Activated naive CD8-positive, alpha-beta T cell treated with anti-CD3 and anti-CD28 coated beads, Interleukin-2, amount 10 ng/mL, durations not matched to agents 7 days and 5 days (primary cell): Measurements from ENCODE around the gene WDR45B. TPM values are rescaled to one million over a fixed set of nuclear protein-coding genes. Genes with fewer than 3 reads are reported as not detected.
"Not testable (repeated sequence)": the region's sequence is repeated elsewhere in the genome, so short reads cannot be mapped to it uniquely, and the experiment has no call there.

Experiments used
- ATAC-seq: fragments of 150-1000 bp; cut with Tn5 transposase; one replicate; pipeline ENCODE4 v1.10.0; 2021; ENCODE audit warnings: low read depth, moderate library complexity
- POLR2A ChIA-PET: fragments of 350-600 bp; sonication (Branson Sonifier 250); formaldehyde crosslinking; loops from one replicate; lab custom pipeline; 2021; ENCODE audit warnings: antibody characterized with exemption; lab: Charles Lee
- DNase-seq: peaks from one replicate; pipeline ENCODE4 v3.0.0; 2021
- H3K27ac Mint-ChIP-seq: one replicate; pipeline ENCODE4 v1.8.0; 2022; ENCODE audit warnings: mild to moderate bottlenecking, mixed read lengths
- H3K27me3 Mint-ChIP-seq: one replicate; pipeline ENCODE4 v1.8.0; 2022; ENCODE audit warnings: mild to moderate bottlenecking, moderate library complexity, mixed read lengths
- H3K36me3 Mint-ChIP-seq: one replicate; pipeline ENCODE4 v1.8.0; 2021; ENCODE audit warnings: mild to moderate bottlenecking, mixed read lengths
- H3K4me1 Mint-ChIP-seq: one replicate; pipeline ENCODE4 v1.8.0; 2021; ENCODE audit warnings: mixed read lengths
- H3K4me3 Mint-ChIP-seq: one replicate; pipeline ENCODE4 v1.8.0; 2022; ENCODE audit warnings: mild to moderate bottlenecking, moderate library complexity, mixed read lengths
- H3K9me3 Mint-ChIP-seq: one replicate; pipeline ENCODE4 v1.8.0; 2021; ENCODE audit warnings: mixed read lengths
- total RNA-seq, 2 experiments: library from RNA; stranded (reverse); gene quantifications; one replicate each; pipeline ENCODE4 v1.2.3, GENCODE V29; 2021

WDR45B gene
- total RNA-seq, 2 experiments from 2014 or later: 56.9 to 61.5 TPM

DNA sequence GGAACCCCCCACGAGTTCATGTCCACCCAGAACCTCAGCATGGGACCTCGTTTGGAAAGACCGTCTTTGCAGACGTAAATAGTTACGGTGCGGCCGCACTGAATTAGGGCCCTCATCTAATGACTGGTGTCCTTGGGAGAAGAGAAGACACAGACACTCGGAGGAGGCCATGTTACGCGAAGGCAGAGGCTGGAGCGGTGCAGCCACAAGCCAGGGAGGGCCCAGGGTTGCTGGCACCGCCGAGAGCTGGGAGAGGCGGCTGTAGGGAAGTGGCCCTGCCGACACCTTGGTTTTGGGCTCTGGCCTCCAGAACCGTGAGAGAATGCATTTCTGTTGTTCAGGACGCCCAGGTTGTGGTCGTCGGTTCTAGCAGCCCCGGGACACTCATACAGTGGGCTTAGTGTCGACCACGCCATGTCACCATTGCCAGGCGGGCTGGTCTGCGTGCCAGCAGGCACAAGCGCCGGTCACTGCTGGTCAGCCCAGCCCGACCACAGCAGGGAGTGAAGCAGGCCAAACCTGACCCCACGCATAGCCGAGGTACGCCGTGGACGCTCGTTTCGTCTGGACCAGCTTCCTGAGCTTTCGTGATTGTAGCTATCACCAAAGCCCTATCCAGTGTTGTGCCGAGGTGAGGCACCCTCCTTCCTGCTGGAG is 10.7 kb upstream of the WDR45B start:
- H3K27ac Mint-ChIP-seq: no peak overlapping the region
- H3K4me3 Mint-ChIP-seq: no peak overlapping the region
- ATAC-seq: no peak
- H3K36me3 Mint-ChIP-seq: no peaks in the 10 kb centered on the region
- H3K4me1 Mint-ChIP-seq: no peaks in the 10 kb centered on the region
- H3K27me3 Mint-ChIP-seq: no peaks in the 10 kb centered on the region
- DNase-seq: no peak
- POLR2A ChIA-PET: no interaction called here
- no peaks in the 10 kb centered on the region for H3K9me3 Mint-ChIP-seq

DNA sequence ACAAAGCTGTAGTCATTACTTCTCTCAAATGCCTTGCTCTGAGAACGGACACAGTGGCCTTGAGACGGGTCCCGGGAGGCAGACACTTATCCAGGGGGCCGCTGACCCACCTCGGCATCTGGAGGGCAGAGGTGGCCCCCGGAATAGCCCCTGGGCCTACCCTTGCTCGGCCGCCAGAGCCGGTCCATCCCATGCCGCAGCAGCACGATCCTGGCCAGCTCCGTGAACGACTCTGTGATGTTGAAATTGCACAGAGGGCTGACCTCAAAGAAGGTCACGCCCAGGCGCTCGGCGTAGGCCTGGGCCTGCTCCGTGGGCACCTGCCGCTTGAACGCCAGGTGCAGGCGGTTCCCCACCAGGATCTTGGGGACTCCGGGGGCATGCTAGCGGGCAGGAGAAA is 10.1 kb upstream of the WDR45B start:
- H3K9me3 Mint-ChIP-seq: no peaks in the 10 kb centered on the region

DNA sequence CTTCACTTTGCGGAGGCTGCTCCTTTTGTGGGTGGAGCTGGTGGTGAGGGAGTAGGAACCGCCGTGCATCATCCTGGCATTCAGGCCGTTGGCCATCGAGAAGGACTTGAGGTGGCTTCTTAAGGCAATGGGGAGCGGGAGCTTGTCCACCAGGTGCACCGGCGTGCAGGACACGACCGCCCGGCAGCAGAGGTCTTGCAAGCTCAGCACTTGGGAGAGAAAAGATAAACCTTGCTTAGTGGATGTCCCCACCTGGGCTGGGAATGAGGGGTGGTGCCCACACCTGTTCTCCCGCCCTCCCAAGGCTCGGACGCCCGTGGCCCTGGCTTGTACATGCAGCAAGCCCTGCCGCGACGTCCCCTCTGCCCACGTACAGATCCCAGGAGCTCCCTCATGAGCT is 9.7 kb upstream of the WDR45B start:
- Mint-ChIP-seq H3K9me3 (no peaks in the 10 kb centered on the region), H3K27ac (no peak overlapping the region), H3K36me3 (no peaks in the 10 kb centered on the region), H3K4me1 (no peaks in the 10 kb centered on the region), H3K27me3 (no peaks in the 10 kb centered on the region), H3K4me3 (no peak overlapping the region)
- ATAC-seq: no peak
- POLR2A ChIA-PET: no interaction called here
- no peak for DNase-seq

More for the DNA sequence above, 10.1 kb upstream of the WDR45B start:
- DNase-seq: no peak
- no peak overlapping the region for H3K4me3 Mint-ChIP-seq
- no peak for ATAC-seq
- H3K27ac Mint-ChIP-seq: no peak overlapping the region
- no peaks in the 10 kb centered on the region for H3K36me3 Mint-ChIP-seq
- H3K27me3 Mint-ChIP-seq: no peaks in the 10 kb centered on the region
- H3K4me1 Mint-ChIP-seq: no peaks in the 10 kb centered on the region
- POLR2A ChIA-PET: no interaction called here

DNA sequence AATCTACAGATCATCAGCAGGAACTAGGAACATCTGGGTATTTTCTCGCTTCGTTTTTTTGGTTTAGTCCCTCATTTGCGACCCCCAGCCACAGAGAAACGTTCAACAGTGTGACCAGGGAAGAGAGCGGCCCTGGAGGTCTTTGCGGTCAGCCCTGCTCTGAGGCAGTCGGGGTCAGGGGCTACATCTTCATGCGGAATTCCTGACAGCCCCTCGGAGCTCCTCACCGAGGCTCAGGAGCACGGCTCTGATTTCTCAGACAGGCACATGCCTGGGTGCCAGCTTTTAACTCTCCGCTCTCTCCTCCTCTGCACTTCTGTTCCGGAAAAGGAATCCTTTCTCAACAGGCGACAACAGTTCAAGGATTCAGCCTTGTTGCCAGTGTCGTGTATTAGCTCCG is 8.0 kb upstream of the WDR45B start:
- ATAC-seq: no peak
- no peak overlapping the region for H3K27ac Mint-ChIP-seq
- POLR2A ChIA-PET: no interaction called here
- no peaks in the 10 kb centered on the region for H3K9me3 Mint-ChIP-seq
- H3K4me3 Mint-ChIP-seq: no peak overlapping the region
- DNase-seq: no peak
- no peaks in the 10 kb centered on the region for H3K27me3 Mint-ChIP-seq
- H3K4me1 Mint-ChIP-seq: no peaks in the 10 kb centered on the region
- no peaks in the 10 kb centered on the region for H3K36me3 Mint-ChIP-seq

DNA sequence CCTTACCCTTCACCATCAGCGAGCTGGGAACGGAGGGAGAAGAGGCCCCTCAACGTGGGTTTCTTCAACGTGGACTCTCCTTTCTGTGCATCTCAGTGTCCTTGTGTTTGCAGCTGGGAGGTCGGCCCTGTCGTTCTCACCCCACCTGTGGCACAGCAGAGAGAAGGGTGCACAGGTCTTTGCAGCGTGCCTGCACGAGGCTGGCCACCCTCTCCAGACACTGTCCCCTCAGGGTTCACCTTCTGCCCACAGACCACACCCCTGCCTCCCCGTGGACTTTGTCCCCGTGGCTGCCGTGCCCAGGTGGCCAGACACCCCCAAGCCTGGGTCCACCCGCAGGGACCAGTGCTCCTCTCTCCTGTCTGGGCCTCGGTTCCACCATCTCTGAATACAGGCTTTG is 7.3 kb upstream of the WDR45B start:
- POLR2A ChIA-PET: interaction anchor here (1.0 kb wide), 1 partner anchor 19 kb away, joined by 3 read pairs; no protein-coding TSS in a partner anchor
- Mint-ChIP-seq H3K27me3 (no peaks in the 10 kb centered on the region), H3K36me3 (no peaks in the 10 kb centered on the region), H3K9me3 (no peaks in the 10 kb centered on the region), H3K4me3 (no peak overlapping the region), H3K4me1 (no peaks in the 10 kb centered on the region), H3K27ac (no peak overlapping the region)
- DNase-seq (no peak), ATAC-seq (no peak)

DNA sequence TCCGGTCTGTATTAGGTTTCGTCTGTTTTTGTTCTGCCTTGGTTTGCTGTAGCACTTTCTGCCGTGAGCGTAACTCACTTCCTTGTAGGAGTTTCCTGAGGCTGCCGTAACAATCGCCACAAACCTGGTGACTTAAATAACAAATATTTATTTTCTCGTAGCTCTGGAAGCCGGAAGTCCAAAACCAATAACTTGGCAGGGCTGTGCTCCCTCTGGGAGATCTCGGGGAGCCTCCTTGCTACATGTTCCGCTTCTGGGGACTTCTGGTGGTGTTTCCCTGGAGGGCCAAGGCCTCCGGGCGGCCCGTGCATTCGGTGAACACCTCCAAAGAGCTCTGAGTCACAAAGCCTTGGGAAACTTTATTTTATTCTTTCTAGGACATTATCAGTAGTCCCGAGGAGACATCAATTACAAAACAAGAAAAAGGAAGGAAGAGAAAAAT is 6.8 kb upstream of the WDR45B start:
- DNase-seq (no peak), ATAC-seq (no peak)
- no peaks in the 10 kb centered on the region for H3K27me3 Mint-ChIP-seq
- no peaks in the 10 kb centered on the region for H3K9me3 Mint-ChIP-seq
- POLR2A ChIA-PET: interaction anchor here (1.0 kb wide), 1 partner anchor 19 kb away, joined by 3 read pairs; no protein-coding TSS in a partner anchor
- no peaks in the 10 kb centered on the region for H3K36me3 Mint-ChIP-seq
- H3K4me1 Mint-ChIP-seq: no peaks in the 10 kb centered on the region
- H3K27ac Mint-ChIP-seq: no peak overlapping the region
- no peak overlapping the region for H3K4me3 Mint-ChIP-seq

DNA sequence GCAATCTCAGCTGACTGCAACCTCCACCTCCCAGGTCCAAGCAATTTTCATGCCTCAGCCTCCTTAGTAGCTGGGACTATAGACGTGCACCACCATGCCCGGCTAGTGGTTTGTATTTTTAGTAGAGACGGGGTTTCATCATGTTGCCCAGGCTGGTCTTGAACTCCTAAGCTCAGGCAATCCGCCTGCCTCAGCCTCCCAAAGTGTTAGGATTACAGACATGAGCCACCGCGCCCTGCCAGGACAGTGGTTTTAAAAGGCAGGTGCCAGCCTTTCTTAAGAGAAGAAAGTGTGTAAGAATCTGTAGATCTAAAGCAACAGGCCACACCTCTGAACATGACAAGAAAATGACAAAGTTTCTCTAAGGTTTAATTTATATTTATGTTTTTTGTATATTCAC is 6.4 kb upstream of the WDR45B start:
- POLR2A ChIA-PET: interaction anchor here (1.0 kb wide), 1 partner anchor 18 kb away, joined by 3 read pairs; no protein-coding TSS in a partner anchor
- not testable (repeated sequence) for H3K4me1 Mint-ChIP-seq

DNA sequence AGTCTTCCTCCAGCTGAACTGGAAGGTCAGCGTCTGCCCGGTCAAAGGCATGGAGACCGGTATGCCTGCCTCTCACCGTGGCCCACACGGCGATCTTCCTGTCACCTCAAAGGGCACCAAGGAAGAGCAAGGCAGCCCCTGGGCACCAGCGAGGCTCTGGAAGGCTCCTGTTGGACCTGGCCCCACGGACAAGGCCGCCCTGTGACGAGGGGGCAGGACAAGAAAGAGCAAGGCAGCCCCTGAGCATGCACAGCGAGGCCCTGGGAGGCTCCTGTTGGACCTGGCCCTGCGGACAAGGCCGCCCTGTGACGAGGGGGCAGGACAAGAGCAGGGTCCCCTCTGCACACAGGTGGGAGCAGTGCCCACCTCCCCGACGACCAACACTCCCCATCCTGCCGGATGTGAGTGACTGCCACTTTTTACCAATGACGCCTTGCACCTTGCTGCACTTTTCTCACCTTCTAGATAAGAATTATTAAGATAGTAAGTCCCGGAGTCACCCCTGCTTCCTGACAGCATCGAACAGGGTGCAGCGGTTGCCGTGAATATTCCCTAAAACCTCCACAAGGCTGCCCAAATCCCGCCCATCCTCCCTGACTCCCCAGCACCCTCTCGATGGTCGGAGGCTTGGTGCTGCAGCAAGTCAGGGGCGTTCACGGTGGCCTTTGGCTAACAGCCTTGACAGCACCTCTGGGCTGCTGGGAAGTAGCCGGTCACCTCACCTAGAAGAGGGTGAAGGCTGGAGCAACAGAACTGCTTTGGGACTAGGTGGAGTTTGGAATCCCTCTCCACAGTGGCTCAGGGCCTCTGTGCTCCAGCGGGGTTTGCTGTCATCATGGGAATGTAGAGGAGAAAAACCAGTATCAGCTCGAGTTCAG is 5.6 kb upstream of the WDR45B start:
- POLR2A ChIA-PET: no interaction called here
- ATAC-seq (no peak), DNase-seq (no peak)

More for the DNA sequence above, 6.4 kb upstream of the WDR45B start:
- not testable (repeated sequence) for DNase-seq, H3K36me3 Mint-ChIP-seq, H3K27me3 Mint-ChIP-seq, H3K9me3 Mint-ChIP-seq, H3K27ac Mint-ChIP-seq, ATAC-seq, H3K4me3 Mint-ChIP-seq

DNA sequence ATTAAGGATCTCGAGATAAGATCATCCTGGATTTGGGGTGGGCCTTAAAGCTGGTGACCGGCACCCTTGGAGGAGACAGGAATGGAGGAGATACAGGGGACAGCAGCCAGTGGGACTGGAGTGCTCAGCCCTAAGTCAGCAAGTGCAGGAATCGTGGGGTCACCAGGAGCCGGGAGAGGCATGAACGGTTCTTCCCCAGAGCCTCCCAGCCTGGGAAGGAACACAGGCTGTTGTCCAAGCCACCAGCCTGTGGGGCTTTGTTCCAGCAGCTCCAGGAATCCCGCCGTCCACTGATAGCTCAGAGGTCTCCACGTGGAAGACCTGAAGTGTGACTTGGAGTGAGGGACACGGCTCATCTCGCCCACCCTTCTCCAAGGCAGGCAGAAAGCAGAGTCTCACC is 2.5 kb upstream of the WDR45B start:
- H3K4me1 Mint-ChIP-seq: peaks cover 8% of the 10 kb centered on the region
- H3K9me3 Mint-ChIP-seq: no peaks in the 10 kb centered on the region
- no peak overlapping the region for H3K4me3 Mint-ChIP-seq
- H3K36me3 Mint-ChIP-seq: peaks cover 3% of the 10 kb centered on the region
- no peak overlapping the region for H3K27ac Mint-ChIP-seq
- ATAC-seq (no peak), DNase-seq (no peak)
- H3K27me3 Mint-ChIP-seq: no peaks in the 10 kb centered on the region
- POLR2A ChIA-PET: no interaction called here

More for the DNA sequence above, 5.6 kb upstream of the WDR45B start:
- no peaks in the 10 kb centered on the region for H3K9me3 Mint-ChIP-seq
- no peak overlapping the region for H3K27ac Mint-ChIP-seq
- no peaks in the 10 kb centered on the region for H3K27me3 Mint-ChIP-seq
- no peaks in the 10 kb centered on the region for H3K36me3 Mint-ChIP-seq
- no peaks in the 10 kb centered on the region for H3K4me1 Mint-ChIP-seq
- no peak overlapping the region for H3K4me3 Mint-ChIP-seq

DNA sequence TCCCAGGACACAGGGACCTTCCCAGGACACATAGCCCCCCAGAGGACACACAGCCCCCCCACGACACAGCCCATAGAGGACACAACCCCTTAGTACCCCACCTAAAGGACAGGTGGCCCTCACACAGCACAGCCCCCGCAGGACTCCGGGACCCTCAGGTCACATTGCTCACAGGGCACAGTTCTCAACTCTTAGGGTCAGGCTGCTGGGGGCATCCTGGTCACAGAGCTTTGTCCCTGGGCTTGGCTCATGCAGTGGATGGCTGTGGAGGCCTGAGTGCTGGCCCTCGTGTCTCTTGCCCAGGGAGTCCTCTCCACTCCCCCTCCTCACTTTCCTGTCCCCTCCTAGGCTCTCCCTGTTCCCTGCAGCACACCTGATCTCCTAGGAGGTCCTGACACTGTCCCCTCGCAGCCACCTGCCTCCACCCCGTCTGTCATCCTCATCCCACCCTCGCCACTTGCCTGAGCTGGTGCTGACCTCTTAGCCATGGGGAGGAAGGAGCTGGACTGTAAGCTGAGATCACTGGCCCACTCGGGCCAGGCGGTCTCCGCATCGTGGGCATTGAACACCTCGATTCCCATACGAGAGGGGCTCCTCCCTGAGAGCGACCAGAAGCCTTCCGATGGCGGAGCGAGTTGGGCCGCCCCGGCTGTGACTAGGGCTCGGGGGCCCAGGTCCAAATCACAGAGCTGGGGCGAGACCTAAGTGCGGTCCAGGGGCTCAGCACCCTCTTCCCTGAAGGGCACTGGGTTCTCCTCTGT is 1.4 kb upstream of the WDR45B start:
- Mint-ChIP-seq H3K9me3 (no peaks in the 10 kb centered on the region), H3K27ac (peak overlapping the region; percentile 64), H3K4me3 (peak overlapping the region; percentile 57), H3K4me1 (peaks cover 14% of the 10 kb centered on the region), H3K36me3 (peaks cover 6% of the 10 kb centered on the region), H3K27me3 (no peaks in the 10 kb centered on the region)
- ATAC-seq: no peak
- DNase-seq: no peak
- POLR2A ChIA-PET: interaction anchor here (0.8 kb wide), 1 partner anchor 214 kb away, joined by 6 read pairs; no protein-coding TSS in a partner anchor

DNA sequence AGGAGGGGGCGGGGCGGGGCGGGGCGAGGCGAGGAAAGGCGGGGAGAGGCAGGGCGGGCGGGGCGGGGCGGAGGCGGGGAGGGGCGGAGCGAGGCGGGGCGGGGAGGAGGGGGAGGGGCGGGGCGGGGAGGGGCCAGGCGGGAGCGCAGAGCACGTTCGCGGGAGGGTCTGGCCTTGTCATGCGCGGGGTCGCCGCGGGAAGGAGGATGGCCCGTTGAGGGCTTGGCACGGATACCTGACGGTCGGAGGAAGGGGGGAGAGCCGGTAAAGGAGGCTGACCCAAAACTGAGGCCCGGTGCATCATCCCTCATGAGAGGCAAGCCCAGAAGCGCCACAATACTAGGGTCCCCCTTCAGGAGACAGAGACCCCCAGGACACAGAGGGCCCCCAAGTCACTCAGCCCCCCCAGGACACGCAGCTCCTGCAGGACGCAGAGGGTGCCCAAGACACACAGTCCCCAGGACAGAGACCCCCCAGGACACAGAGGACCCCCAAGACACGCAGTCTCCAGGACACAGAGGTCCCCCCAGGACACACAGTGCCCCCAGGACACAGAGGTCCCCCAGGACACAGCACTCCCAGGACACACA is 593 bp upstream of the WDR45B start:
- H3K27me3 Mint-ChIP-seq: no peaks in the 10 kb centered on the region
- peaks cover 10% of the 10 kb centered on the region for H3K36me3 Mint-ChIP-seq
- H3K27ac Mint-ChIP-seq: peak overlapping the region; percentile 68
- H3K4me1 Mint-ChIP-seq: peaks cover 17% of the 10 kb centered on the region
- peak overlapping the region; percentile 75 for H3K4me3 Mint-ChIP-seq
- ATAC-seq (peak; percentile 8), DNase-seq (peak; percentile 65)
- POLR2A ChIA-PET: no interaction called here
- no peaks in the 10 kb centered on the region for H3K9me3 Mint-ChIP-seq

DNA sequence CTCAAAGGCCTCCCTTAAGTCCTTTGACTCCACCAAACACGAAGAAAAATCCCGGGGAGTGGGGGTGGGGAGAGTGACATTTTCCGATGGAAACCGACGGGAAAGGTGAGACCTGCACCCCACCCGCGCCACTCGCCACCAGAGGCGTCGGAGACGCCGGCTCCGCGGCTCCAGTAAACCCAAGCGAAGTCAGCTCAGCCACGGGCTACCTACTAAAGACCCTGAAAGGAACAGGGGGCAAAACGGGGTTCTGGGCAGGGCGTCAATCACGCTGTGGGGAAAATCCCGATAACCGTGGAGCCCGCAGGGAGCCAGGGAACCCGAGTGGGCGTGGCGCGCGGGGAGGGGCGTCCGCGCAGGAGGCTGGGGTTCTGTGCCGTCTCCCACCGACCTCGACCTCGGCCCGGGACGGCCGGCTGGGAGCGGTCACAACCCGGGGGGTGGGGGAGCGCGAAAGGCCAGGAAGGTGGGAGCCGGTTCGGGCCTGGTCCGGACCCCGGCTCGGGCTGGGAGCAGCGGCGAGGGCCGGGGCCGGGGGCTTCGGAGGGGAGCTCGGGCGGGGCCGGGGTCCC is 565 bp downstream of the WDR45B start:
- H3K4me1 Mint-ChIP-seq: peaks cover 18% of the 10 kb centered on the region
- peaks cover 10% of the 10 kb centered on the region for H3K36me3 Mint-ChIP-seq
- ATAC-seq: peak; percentile 12
- H3K27ac Mint-ChIP-seq: peak overlapping the region; percentile 78
- H3K9me3 Mint-ChIP-seq: no peaks in the 10 kb centered on the region
- DNase-seq: no peak
- no peaks in the 10 kb centered on the region for H3K27me3 Mint-ChIP-seq
- H3K4me3 Mint-ChIP-seq: peak overlapping the region; percentile 83
- POLR2A ChIA-PET: no interaction called here
